KOPT-K1 (cell line): Measurements from ENCODE around the gene CNGB1.
"Not testable (repeated sequence)": the region's sequence is repeated elsewhere in the genome, so short reads cannot be mapped to it uniquely, and the experiment has no call there.

Experiments
- H3K27ac ChIP-seq: fragments of 200-600 bp; sonication (generic); 2 replicates; pipeline ENCODE4 v1.5.1; 2016; ENCODE audit warnings: antibody characterized with exemption, mild to moderate bottlenecking, low read depth, low read length; ENCODE audit not compliant: poor library complexity, severe bottlenecking
- H3K36me3 ChIP-seq: fragments of 200-600 bp; sonication (generic); 2 replicates; pipeline ENCODE4 v1.5.1; 2017; ENCODE audit warnings: antibody characterized with exemption, mild to moderate bottlenecking, low read length, moderate library complexity; ENCODE audit not compliant: insufficient read depth
- H3K9me3 ChIP-seq: fragments of 200-600 bp; sonication (generic); 2 replicates; pipeline ENCODE4 v1.5.1; 2017; ENCODE audit warnings: antibody characterized with exemption, low read length, mild to moderate bottlenecking; ENCODE audit not compliant: insufficient read depth, poor library complexity, severe bottlenecking

Gene CNGB1

GRCh38 chr16:57908409-57908987, 62.4 kb downstream of the CNGB1 start:
- Histone ChIP-seq H3K9me3 (no peaks in the 10 kb centered on the region), H3K27ac (no peak overlapping the region), H3K36me3 (no peaks in the 10 kb centered on the region)

- Histone ChIP-seq H3K9me3 (no peaks in the 10 kb centered on the region), H3K27ac (no peak overlapping the region), H3K36me3 (no peaks in the 10 kb centered on the region)
Measured at GRCh38 chr16:57906382-57907316, 64.3 kb downstream of the CNGB1 start.

DNA sequence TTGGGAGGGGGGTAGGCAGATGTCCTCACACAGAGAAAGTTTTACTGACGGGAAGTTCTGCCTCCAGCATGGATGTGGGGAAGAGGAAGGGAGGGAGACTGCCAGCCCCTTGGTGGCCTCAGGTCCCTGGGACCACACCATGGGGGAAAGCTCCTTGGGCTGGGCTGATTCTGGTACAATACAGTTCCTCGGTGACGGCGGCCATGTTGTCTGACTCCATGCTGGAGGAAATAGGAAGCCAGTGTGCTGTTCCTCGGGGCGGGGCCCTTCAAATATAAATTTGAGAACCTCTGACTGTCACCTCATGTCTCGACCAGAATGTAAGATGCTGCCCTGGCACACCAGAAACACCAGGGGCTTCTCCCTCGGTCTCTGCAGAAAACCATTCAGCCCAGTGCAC, 66.8 kb downstream of the CNGB1 start:
- Histone ChIP-seq H3K36me3 (no peaks in the 10 kb centered on the region), H3K9me3 (no peaks in the 10 kb centered on the region), H3K27ac (no peak overlapping the region)

- Histone ChIP-seq H3K36me3 (no peaks in the 10 kb centered on the region), H3K27ac (no peak overlapping the region)
Measured at GRCh38 chr16:57903656-57904055, 67.3 kb downstream of the CNGB1 start.

GRCh38 chr16:57901480-57902069, 69.4 kb downstream of the CNGB1 start:
- Histone ChIP-seq H3K36me3 (no peaks in the 10 kb centered on the region), H3K9me3 (no peaks in the 10 kb centered on the region), H3K27ac (no peak overlapping the region)

More at GRCh38 chr16:57903656-57904055, 67.3 kb downstream of the CNGB1 start:
- no peaks in the 10 kb centered on the region for H3K9me3 ChIP-seq

- Histone ChIP-seq H3K36me3 (no peaks in the 10 kb centered on the region), H3K9me3 (no peaks in the 10 kb centered on the region), H3K27ac (no peak overlapping the region)
Measured at GRCh38 chr16:57900796-57901479, 70.0 kb downstream of the CNGB1 start.

DNA sequence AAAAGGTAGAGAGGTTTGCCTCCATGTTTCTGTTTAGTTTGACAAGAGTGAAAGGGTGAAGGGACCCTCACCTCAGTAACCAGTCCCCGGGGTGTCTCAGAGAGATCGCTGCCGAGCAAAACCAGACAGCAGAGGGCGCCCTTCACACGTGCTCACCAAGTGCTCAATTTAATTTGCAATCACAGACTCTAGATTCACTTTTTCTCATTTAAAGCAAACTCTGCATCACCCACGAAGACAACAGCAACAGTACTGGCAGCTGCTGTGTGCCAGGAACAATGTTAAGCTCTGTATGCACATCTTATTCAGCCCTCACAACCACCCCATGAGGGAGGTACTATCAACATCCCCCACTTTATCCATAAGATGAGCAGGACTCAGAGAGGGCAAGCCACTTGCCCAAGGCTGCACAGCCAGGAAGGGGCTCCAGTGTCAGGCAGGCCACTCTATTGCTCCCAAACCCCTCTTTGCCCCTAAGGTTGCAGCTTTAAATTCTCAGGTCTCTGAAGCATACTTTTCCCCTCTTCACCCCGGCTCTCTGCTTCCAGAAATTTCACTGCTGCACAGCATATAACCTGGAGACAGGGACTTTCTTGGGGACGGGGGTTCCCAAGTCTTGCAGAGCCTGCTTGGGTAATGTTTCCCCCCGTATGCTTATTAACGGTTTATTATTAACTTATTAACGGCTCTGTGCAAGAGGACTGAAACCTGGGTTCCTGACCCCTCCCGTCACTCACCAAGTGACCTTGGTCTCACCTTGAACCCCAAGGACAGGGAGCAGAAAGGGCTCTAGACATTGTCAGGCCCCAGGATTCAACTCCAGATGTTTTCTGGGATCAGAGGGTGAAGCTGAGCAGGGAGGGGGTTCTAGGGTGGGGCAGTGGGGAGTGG, 70.9 kb downstream of the CNGB1 start:
- Histone ChIP-seq H3K9me3 (no peaks in the 10 kb centered on the region), H3K36me3 (no peaks in the 10 kb centered on the region), H3K27ac (no peak overlapping the region)

DNA sequence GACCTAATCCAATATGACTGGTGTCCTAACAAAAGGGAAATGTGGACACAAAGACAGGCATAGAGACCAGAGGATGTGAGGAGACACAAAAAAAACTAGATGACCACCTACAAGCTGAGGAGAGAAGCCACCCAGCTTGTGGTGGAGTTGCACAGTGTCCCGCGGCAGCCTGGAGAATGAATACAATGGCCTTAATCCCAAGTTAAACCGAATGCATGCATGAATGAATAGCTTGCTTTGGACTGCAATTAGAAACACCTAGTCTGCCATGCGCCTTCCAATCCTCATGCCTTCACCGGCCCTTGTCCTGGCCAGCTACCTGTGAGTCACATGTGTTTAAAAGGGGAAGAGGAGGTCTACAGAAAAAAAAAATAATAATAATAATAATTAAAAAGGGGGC, 72.0 kb downstream of the CNGB1 start:
- Histone ChIP-seq H3K36me3 (no peaks in the 10 kb centered on the region), H3K9me3 (no peaks in the 10 kb centered on the region), H3K27ac (no peak overlapping the region)

GRCh38 chr16:57897996-57898395, 72.9 kb downstream of the CNGB1 start:
- Histone ChIP-seq H3K36me3 (no peaks in the 10 kb centered on the region), H3K27ac (no peak overlapping the region), H3K9me3 (no peaks in the 10 kb centered on the region)

DNA sequence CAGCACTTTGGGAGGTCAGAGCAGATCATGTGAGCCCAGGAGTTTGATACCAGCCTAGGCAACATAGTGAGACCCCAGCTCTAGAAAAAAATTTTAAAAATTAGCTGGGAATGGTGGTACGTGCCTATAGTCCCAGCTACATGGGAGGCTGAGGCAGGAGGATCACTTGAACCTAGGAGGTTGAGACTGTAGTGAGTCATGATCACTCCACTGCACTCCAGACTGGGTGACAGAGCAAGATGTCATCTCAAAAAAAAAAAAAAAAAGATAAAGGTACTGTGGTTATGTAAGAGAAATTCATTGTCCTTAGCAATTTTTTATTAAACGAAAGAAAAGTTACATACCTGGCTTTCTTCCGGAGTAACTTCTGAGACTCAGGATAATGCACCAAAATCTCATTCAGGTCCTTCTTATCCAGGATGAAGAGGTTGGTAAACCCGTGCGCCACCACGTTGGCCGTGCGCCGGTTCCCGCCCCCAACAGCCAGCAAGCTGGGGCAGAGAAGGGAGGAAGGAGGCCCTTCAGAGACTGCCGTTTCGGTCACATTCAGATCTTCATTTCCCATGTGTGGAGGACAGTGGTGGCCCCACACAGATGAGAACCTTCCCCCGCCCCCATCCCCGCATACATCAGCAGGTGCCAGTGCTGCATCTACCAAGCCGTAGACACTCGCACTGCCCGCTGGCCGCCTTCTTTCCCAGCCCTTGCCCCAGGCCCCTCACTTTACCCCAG, 73.7 kb downstream of the CNGB1 start:
- Histone ChIP-seq H3K9me3 (no peaks in the 10 kb centered on the region), H3K36me3 (no peaks in the 10 kb centered on the region), H3K27ac (no peak overlapping the region)

- H3K9me3 ChIP-seq, H3K27ac ChIP-seq, H3K36me3 ChIP-seq: not testable (repeated sequence)
Measured at GRCh38 chr16:57895081-57895547, 75.8 kb downstream of the CNGB1 start.

DNA sequence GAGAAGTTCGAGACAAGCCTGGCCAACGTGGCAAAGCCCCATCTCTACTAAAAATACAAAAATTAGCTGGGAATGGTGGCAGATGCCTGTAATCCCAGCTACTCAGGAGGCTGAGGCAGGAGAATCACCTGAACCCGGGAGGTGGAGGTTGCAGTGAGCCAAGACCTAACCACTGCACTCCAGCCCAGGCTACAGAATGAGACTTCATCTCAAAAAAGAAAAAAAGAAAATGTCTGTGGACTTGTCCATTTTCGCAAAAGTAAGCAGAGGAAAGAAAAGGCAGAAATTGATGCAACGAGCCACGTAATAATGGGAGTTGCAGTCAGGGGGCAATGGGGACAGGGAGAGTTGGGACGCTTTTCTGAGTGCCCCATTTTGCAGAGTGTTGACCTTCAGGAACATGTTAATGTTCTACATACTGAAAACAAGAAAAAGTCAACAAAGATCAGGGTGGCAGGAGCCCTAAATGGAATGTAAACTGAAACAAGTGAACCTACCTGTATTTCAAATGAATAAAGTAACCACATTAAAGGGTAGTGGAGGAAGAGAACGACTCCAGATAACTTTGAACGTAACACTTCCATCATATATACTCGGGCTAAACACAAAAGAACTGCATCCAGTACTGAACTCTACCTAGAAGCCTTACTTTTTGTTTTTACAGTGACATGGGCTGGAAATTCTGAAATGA, 76.4 kb downstream of the CNGB1 start:
- no peak overlapping the region for H3K27ac ChIP-seq
- H3K36me3 ChIP-seq = no peaks in the 10 kb centered on the region
- H3K9me3 ChIP-seq = no peaks in the 10 kb centered on the region

DNA sequence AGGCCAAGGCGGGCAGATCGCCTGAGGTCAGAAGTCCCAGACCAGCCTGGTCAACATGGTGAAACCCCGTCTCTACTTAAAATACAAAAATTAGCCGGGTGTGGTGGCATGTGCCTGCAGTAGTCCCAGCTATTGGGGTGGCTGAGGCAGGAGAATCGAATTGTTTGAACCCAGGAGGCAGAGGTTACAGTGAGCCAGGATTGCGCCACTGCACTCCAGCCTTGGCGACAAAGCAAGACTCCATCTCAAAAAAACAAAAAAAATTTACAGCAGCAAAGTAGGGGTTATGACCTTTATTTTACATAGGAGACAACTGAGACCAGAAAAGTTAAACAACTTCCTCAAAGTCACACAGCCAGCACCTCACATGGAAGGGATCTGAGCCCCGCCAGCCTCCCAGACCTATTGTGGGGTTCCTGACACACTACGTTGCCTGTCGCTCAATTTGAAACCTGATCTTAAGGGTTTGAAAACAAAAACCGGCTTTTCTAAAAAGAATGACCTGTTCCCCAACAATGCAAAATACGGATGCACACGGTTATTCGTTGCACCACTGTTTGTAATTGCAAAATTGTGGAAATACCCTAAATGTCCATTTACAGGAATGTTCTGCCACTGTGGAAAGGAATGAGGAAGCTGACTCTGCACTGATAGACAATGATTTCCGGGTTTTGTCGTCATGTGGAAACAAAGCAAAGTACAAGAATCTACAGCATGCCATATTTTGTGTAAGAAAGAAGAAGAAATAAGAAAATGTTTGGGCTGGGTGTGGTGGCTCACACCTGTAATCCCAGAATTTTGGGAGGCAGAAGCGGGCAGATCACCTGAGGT, 77.2 kb downstream of the CNGB1 start:
- H3K36me3 ChIP-seq = no peaks in the 10 kb centered on the region
- no peaks in the 10 kb centered on the region for H3K9me3 ChIP-seq
- H3K27ac ChIP-seq = no peak overlapping the region
